ENCODE data around the gene STYK1.

STYK1 gene

GRCh38 chr12:10673659-10674384 lies at the start of gene STYK1:
Gene STYK1 (minus strand): TSS chr12:10674052. CDS start chr12:10634618, 39,434 bp downstream.
- peak; percentile 58 for DNase-seq (ENCODE audit: low read depth)

- DNase-seq (ENCODE audit: low read depth), result peak; percentile 38
Measured at GRCh38 chr12:10722905-10723746, 49.3 kb upstream of the STYK1 start, which contains the start of gene YBX3. Gene YBX3 (minus strand): TSS chr12:10723323. CDS start chr12:10723111, 212 bp downstream.

GRCh38 chr12:10722502-10722904 lies 48.7 kb upstream of the STYK1 start:
- DNase-seq (ENCODE audit: low read depth), result peak; percentile 45

- DNase-seq (ENCODE audit: low read depth), result peak; percentile 36
Measured at GRCh38 chr12:10721651-10722501, 48.0 kb upstream of the STYK1 start.

GRCh38 chr12:10720974-10721650 lies 47.3 kb upstream of the STYK1 start:
- DNase-seq (ENCODE audit: low read depth), result no peak

- no peak for DNase-seq (ENCODE audit: low read depth)
Measured at GRCh38 chr12:10719482-10719881, 45.6 kb upstream of the STYK1 start.

- no peak for DNase-seq (ENCODE audit: low read depth)
Measured at GRCh38 chr12:10718279-10718821, 44.5 kb upstream of the STYK1 start.

GRCh38 chr12:10717410-10717809 lies 43.6 kb upstream of the STYK1 start:
- DNase-seq (ENCODE audit: low read depth), result no peak

GRCh38 chr12:10716704-10717315 lies 43.0 kb upstream of the STYK1 start:
- no peak for DNase-seq (ENCODE audit: low read depth)

- DNase-seq (ENCODE audit: low read depth), result no peak
Measured at GRCh38 chr12:10716277-10716676, 42.4 kb upstream of the STYK1 start.

- DNase-seq (ENCODE audit: low read depth), result no peak
Measured at GRCh38 chr12:10715491-10715890, 41.6 kb upstream of the STYK1 start.

- DNase-seq (ENCODE audit: low read depth), result no peak
Measured at GRCh38 chr12:10709808-10710207, 36.0 kb upstream of the STYK1 start.

- DNase-seq (ENCODE audit: low read depth), result no peak
Measured at GRCh38 chr12:10708862-10709261, 35.0 kb upstream of the STYK1 start.

GRCh38 chr12:10705655-10706054 lies 31.8 kb upstream of the STYK1 start:
- no peak for DNase-seq (ENCODE audit: low read depth)

GRCh38 chr12:10701843-10702242 lies 28.0 kb upstream of the STYK1 start:
- no peak for DNase-seq (ENCODE audit: low read depth)

- no peak for DNase-seq (ENCODE audit: low read depth)
Measured at GRCh38 chr12:10701131-10701681, 27.4 kb upstream of the STYK1 start.

GRCh38 chr12:10700581-10700980 lies 26.7 kb upstream of the STYK1 start:
- DNase-seq (ENCODE audit: low read depth), result no peak

- no peak for DNase-seq (ENCODE audit: low read depth)
Measured at GRCh38 chr12:10697862-10698261, 24.0 kb upstream of the STYK1 start.

GRCh38 chr12:10697156-10697555 lies 23.3 kb upstream of the STYK1 start:
- DNase-seq (ENCODE audit: low read depth), result no peak

GRCh38 chr12:10690906-10691305 lies 17.1 kb upstream of the STYK1 start:
- DNase-seq (ENCODE audit: low read depth), result no peak

- DNase-seq (ENCODE audit: low read depth), result no peak
Measured at GRCh38 chr12:10689146-10689545, 15.3 kb upstream of the STYK1 start.

All from stimulated activated CD8-positive, alpha-beta memory T cell treated with anti-CD3 and anti-CD28 coated beads, Interleukin-4, amount 100 ng/mL, for 24 hours (primary cell).